ELF-1 (cell line): ENCODE data around the gene SNX20.

Experiments
- DNase-seq: peaks from one replicate; pipeline ENCODE4 v3.0.0-alpha.2; 2016; ENCODE audit warnings: low read depth, low spot score

Gene SNX20

DNA sequence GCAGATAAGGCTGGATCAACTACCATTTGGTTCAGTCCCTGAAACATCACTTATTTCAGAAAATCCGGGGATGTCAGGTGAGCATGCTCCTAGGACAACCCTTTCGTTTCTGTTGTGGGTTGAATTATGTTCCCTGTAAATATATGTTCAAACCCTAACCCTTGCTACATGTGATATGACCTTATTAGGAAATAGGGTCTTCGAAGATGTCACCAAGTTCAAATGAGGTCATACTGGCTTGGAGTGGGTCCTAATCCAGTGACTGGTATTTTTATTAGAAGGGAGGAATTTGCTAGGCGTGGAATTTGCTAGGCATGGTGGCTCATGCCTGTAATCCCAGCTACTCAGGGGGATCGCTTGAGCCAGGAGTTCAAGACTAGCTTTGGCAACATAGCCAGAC lies 21.3 kb downstream of the SNX20 start:
- no peak for DNase-seq

DNA sequence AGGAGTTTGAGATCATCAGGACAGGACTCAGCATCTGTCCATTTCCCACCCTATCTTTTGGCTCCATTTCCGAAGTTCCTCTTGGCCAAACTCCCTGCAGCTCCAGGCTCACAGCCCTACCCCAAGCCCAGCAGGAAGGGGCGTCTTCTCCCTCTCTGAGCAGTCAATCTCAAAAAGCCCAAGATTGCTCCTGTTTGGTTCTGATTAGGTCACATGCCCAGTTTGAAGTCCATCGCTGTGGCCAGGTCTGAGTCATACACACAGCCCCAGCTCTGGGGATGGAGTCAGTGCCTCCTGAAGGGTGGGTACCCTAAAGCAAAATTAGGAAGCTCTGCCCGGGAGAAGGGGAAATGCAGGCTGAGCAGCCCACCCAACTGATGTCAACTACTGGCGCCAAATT lies 23.9 kb downstream of the SNX20 start:
- no peak for DNase-seq

DNA sequence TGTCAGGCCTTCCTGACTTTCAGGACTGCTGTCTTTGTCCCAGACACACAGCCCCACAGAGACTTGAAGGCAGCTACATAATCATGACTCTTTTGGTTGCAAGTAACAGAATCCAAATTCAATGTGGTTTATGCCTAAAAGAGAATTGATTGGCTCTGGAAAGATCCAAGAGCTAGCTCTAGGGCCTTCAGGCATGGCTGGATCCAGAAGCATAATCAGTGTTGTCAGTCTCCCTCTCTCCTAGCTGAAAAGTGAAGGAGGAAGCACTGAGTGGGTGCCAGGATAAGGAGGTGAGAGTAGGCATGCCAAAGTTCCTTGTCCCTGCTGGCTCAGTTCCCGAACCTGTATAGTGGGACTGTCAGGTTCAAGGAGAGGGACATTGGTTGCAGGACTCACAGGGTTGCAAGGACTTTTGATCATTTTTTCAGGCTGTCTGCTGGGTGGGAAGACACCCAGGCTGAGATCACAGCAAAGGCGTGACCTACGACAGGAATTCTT lies 25.5 kb downstream of the SNX20 start:
- no peak for DNase-seq

DNA sequence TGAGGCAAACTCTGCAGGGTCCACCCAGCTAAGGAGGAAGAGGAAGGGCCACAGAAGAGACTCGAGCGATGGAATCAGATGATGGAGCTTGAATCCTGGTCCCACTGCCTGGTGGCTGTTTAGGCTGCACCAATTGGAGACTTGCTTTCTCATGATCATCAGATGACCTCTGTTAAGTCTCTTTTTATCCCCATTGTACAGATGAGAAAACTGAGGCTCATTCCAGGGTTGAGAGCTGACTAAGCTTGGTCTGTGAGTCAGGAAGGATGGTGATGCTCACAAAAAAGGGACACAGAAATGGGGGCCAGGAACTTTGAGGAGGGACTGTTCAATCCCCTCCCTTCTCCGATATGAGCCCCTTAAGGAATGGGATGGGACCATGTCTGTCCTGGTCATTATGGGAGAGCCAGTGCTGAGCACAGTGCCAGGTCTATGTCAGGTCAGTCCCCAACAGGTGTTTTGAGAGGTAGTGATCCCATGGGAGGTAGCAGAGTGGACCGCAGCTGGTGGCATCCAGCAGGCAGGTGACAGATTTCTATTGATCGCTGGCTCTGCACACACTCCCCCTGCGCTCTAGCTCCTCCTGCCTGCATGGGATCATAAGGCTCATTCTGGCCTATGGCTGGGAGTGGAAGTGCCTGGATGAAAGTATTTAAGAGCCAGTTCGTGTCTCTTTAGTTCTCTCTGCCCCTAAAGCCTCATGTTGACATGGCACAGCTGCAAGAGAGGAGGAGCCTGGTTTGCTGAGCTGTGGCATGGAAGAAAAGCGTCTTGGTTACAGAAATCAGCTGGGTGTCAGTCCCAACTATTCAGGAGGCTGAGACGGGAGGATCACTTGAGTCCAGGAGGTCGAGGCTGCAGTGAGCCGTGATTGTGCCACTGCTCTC lies 27.2 kb downstream of the SNX20 start:
- DNase-seq = no peak

DNA sequence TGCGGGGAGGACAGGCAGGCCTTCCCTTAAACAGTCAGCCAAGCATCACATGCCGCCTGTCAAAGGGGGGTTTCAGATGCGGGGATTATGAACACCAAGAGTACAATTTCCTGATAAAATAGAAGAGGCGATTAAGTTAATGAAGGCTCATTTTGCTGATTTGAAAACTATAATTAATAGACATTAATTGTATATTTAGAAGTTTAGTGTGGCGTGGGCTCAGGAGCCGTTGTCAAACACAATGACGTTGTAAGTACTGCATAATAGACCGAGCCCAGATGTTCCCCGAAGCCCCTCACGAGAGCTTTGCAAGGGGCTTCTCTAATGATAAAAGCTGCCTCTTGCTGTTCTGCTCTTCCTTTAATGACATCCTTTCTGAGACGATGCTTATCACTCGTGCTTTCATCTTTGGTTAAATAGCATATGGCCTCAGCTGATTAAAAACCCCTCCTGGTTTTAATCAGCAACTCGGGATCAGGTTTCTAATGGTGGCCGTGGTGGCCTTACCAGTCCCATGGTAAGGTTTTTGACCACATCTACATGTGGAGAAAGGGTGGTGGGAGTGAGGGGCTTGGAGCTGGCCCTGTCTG lies 28.2 kb downstream of the SNX20 start:
- DNase-seq = no peak

DNA sequence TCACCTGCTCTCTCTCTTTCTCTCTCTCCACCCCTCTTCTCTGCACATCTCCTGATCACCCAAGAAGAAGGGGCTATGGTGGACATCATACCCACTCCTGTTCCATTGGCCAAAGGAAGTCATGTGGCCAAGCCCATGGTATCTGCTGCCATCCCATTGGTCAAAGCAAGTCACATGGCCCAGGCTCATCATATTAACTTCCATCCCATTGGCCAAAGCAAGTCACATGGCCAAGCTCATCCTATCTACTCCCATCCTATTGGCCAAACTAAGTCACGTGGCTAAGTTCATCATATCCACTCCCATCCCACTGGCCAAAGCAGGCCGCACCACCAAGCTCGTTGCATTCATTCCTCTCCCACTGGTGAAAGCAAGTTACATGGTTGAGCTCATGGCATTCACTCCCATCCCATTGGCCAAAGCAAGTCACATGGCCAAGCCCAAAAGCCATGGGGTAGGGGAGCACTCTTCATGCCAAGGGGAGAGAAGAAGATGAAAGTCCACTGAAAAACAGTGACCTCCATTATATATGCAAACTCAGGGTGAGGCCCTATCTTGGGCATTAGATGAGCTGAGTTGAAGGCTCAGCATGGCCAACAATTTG lies 29.2 kb downstream of the SNX20 start:
- DNase-seq = no peak

DNA sequence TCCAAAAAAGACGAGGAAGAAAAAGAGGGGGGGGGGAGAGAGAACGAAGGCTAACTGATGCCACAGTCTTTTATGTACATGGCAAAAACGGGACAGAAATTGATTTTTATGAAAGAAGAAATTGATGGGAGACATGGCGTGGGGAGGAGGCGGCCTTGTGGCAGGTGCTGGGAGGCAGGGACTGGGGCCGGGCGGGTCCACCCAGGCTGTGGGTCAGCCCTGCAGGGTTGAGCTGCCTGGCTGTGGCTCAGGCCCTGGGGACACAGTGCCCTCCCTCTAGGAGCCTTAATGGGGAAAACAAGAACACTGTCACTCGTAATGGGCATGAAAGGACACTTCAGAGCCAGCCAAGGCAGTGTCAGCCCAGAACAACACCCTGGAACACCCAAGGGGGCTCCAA lies 34.8 kb downstream of the SNX20 start:
- DNase-seq = no peak

DNA sequence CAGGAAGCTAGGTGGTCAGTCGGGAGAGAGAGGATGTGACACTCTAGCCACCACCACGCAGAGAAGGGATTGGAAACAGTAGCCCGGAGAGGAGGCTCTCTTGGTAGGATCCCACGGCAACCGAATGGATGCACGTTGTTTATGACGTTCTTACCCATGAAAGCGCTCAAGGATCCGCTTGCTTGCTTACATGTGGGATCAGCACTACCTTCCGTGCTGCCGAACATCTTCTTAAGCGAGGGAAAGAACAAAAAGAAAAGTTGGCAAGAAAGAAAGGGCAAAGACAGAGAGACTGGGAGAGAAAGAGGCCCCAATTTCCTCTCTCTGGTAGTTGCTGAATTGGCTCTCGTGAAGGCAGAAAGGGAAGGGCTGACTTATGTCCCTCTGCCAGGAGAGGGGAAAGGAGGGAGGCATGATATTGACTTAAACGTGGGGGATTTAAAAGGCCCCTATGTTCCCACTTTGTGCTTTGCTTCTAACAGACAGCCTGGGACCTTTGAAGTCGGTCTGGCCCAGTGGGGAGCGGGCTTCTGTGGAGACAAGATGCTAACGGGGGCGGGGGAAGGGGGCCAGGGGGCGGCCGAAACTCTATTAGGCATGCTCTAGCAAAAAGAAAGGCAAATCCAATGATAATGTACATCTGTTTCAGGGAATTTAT lies 35.4 kb downstream of the SNX20 start:
- DNase-seq = no peak

DNA sequence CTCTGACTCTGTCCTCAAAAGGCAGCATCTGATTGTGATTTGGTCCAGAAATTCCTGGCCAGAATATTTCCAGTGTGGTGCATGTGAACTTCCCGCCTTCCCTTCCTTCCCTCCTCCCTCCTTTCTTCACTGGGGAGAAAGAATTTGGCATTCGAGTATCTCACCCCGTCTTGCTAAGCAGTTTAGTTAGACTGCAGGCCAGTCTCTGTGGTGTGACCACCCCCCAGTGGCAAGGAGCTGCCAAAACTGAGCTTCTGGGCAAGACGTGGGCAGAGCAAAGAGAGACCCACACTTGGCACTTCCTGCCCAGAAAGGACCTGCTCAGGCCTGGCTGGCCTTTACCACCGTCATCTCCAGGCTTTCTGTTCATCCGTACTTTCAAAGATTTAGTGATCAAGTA lies 36.4 kb downstream of the SNX20 start:
- no peak for DNase-seq

DNA sequence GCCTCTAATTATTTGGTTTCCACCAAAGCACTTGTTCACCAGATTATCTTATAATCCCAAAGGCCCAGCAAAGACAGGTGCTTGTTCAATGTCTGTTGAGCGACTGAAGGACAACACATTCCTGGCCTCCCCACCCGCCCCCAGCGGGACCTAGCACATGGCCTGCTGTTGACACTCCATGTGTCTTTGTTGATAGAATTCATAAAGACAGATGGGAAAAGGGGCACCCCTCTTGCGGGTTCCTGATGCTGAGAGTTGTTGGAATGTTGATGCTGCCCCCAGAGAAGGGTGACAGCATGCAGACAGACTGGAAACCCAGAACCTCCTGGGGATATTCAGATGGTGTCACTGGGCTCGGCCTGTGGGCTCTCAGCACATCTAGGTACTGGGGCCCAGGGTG lies 36.9 kb downstream of the SNX20 start:
- no peak for DNase-seq

DNA sequence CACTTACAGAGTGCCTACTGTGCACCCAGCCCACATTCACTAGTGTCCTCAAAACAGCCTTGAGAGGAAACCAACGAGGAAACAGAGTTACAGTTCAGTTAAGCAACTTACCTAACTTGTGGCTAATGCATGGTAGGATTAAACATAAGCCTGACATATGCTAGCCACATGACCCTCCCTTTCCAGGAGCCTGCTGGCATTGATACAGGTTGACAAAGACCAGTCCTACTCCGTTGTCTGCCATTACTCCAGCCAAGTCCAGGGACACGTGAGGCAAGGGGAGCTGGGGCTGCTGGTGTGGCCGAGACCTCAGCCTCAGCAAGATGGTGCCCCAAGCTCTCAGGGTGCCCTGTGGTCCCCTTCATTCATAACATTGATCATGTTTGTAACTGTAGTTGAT lies 37.9 kb downstream of the SNX20 start:
- DNase-seq = no peak

DNA sequence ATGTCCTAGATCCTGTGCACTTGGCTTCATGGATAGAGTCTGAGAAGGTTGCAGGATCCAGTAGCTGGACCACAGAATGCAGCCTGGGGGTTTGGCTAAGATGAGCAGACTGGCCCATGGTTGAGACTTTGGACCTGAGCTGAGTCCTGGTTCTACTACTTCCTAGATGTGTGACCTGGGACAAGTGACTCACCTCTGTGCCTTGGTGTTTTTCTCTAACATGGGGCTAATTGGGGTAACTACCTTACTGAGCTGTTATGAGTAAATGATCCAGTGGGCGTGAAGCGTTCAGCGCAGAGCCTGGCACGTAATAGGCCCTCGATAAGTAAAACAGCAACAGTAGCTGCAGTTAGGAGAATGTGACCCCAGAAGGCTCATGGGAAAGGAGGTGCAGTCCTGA lies 38.8 kb downstream of the SNX20 start:
- no peak for DNase-seq

DNA sequence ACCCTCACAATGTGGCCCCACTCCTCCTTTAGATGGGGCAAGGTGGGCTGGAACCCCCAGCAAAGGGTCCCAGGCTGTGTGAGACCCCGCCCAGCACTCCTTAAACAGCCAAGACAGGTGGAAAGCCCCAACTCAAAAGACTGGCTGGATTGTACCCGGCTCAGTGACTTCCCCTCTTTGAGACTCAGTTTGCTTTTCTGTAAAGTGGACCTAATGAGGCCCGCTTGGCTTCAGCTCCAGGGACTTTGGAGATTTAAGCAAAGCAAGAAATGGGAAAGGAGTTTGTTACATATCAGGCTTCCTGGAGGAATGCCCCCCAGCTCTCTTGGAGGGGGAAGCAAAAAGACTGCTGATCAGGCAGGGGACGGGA lies 39.3 kb downstream of the SNX20 start:
- DNase-seq = no peak

DNA sequence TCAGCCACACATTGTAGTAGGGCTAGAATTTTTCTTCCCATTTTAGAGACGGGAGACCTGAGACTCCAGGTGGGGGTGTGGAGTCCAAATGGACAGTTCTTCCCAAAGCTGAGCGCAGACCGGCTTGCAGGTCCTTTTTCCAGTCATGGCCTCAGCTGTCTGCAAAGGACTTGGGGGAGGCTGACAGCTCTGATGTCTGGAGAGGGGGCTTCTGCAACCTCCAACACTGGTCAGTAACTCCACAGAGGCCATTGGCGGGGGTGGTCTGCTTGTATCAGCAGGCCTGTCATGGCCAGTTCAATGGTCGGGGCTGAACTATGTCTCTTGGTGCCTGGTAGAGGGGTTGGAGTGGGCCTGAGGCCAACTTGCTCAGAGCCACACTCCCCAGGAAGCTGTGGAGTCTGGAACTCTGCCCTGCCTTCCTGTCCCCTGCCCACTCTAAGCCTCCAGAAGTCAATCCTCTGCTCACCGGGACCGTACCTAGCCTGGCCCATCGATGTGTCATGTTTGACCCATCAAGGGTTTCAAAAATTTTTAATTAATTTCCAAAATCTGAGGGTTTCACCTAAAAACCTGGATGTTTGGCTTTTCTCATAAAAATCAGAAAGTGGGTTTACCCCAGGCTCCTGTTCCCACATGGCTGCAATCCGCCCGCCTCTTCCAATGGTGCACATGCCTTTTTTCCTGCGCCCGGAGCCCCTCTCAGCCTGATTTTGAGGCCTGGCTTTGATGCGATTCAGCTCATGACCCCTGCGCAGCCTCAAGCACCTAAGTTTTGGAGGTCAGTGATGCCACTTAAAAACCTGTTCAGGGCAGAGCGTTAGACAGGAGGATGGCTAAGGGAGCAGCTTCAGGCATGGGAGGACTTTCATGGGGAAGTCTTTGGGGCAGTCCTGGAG lies 39.9 kb downstream of the SNX20 start:
- DNase-seq = no peak

DNA sequence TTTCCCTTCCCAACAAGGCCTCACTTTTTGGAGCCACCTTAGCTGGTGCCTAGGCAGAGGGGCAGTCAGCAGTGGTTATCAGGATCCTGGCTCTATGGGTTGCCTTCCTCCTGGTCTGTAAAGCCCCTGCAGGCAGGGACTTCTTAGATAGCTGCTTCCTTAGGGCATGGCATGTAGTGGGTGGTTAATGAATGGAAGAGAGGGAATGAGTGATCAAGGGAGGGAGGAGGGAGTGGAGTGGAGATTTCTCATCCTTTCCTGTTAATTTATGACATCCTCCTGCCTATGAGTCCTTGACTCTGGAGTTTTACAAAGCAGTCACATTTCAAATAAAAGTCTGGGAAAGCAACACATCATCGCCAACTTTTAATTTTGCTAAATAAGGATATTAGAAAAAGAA lies 40.7 kb downstream of the SNX20 start:
- DNase-seq = no peak

DNA sequence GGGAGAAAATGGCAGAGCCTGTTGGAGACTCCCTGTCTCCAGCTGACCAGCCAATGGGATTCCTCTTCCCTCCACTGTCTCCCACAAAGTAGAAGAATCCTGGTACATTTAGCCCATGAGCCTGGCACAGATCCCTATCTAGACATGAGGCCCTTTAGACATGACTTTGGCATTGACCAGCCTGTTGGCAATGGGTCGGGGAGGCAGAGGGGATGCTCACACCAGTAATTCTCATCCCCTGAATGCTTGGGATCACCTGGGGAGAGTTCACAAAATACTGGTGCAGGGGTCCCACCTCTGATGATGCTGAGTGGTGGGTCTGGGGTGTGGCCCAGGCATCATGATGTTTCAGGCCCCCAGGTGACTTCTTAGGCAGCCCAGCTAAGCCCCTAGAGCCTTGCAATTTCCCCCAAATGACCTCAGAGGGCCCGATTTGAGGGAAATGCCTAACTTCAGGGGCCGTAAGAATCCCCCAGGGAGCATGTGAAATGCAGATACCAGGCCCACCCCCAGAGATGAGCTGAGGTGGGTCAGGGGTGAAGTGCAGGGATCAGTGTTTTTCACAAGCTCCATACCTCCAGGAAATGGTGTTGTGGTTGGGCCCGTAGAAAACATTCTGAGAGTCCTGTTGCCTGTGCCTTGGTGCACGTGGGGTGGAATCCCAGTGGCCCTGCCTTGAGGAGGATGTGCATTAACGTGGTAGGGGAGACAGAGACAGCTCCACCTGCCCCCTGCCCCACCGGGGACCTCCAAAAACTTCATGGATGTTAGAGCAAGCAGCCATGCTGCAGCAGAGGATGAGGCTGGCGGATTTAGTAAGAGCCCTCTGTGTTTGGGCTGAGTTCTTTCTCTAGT lies 42.1 kb downstream of the SNX20 start:
- DNase-seq = no peak

DNA sequence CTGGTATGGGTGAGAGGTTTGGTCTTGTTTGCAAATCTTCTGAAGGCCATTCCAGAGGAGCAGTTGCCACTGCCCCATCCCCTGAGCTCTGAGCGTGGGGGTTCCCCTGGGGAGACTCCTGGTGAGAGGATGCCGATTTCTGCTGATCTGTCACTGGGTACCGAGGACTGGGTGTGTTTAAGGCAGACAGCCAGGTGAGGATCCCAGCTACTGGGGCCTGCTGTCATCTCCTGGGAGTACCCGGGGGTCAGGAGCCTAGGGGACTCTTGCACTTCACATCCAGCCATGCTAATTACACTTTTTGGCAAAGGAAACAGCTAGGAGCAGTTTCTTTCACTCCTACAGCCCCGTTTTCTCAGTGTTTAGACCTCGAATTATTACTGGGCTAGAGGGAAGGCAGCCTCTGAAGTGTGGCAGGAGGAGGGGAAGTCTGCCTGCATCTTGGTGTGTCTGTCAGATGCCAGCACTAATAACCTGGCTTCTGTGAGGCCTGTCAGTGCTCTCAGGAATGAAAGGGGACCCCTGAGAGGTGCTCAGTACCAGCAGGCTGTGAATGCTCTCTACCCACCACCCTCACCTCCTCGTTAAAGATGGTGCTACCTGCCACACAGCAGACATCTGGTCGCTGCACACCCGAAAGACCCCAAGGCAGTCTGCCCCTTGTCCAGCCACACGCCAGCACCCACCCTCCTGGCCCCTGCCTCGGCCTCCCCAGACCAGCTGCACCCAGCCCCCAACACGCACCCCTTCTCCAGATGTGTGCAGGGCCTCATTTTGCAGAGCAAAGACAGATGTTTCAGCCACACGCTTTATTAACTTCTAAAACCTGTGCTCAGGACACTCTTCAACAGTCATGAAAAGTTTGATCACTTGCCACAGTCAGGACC lies 43.2 kb downstream of the SNX20 start:
- DNase-seq = no peak

DNA sequence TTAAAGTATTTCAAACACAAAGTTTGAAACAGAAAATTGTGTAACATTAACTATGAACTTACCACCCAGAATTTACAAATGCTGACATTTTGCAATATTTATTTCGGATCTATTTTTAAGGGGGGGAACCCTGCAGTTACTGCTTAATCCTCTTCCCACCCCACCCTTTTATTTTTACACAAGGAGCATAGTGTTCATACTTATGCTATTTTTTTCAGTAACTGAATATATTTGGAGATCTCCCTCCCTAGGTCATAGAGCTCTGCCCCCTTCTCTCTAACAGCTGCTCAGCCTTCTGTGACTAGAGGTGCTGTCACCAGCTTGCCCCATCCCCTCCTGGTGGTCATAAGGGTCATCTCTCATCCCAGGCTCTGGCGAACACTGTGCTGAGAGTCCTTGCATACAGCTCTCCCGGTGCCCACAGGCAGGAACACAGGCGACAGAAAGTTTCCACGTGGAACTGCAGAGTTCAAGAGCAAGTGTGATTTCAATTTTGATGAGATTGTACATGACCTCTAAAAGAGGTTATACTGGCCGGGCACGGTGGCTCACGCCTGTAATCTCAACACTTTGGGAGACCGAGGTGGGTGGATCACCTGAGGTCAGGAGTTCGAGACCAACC lies 44.2 kb downstream of the SNX20 start:
- no peak for DNase-seq
